HL-60 (cell line): Measurements from ENCODE around the gene GAREM1.

Experiments used
- POLR2AphosphoS5 ChIP-seq: IDR thresholded peaks from 2 replicates; pipeline ENCODE4 v1.6.1; 2012; ENCODE audit warnings: low read depth
- TF ChIP-seq, protein P1 (sequence below): IDR thresholded peaks from one replicate; pipeline ENCODE4 v1.5.1; 2011; ENCODE audit warnings: low read length, control low read depth, inconsistent platforms; ENCODE audit not compliant: insufficient read depth
- TF ChIP-seq, protein P2 (sequence below): IDR thresholded peaks from 2 replicates; pipeline ENCODE4 v1.6.1; 2012; ENCODE audit warnings: low read depth; ENCODE audit not compliant: insufficient replicate concordance

DNA sequence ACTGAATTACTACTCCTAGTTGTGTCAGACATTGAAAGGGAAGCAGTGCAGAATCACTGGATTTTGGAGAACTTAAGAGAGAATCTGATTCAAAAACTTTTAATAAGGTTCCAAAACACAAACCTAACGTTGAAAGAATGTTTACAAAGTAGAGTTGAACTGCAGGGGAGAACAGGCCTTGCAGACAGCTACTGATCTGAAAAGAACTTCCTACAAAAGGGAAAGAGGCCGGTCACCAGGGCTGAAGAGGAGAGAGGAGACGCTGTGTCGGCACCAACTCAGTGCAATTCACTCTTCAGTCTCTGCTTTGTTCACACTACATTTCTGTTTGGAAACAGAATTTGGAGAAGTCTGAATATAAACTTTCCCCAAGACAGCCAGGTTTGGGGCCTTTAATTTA lies 124.0 kb downstream of the GAREM1 start:
- TF ChIP-seq, protein P1, sequence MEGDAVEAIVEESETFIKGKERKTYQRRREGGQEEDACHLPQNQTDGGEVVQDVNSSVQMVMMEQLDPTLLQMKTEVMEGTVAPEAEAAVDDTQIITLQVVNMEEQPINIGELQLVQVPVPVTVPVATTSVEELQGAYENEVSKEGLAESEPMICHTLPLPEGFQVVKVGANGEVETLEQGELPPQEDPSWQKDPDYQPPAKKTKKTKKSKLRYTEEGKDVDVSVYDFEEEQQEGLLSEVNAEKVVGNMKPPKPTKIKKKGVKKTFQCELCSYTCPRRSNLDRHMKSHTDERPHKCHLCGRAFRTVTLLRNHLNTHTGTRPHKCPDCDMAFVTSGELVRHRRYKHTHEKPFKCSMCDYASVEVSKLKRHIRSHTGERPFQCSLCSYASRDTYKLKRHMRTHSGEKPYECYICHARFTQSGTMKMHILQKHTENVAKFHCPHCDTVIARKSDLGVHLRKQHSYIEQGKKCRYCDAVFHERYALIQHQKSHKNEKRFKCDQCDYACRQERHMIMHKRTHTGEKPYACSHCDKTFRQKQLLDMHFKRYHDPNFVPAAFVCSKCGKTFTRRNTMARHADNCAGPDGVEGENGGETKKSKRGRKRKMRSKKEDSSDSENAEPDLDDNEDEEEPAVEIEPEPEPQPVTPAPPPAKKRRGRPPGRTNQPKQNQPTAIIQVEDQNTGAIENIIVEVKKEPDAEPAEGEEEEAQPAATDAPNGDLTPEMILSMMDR, result no peak
- no peak for TF ChIP-seq POLR2AphosphoS5
- TF ChIP-seq, protein P2, sequence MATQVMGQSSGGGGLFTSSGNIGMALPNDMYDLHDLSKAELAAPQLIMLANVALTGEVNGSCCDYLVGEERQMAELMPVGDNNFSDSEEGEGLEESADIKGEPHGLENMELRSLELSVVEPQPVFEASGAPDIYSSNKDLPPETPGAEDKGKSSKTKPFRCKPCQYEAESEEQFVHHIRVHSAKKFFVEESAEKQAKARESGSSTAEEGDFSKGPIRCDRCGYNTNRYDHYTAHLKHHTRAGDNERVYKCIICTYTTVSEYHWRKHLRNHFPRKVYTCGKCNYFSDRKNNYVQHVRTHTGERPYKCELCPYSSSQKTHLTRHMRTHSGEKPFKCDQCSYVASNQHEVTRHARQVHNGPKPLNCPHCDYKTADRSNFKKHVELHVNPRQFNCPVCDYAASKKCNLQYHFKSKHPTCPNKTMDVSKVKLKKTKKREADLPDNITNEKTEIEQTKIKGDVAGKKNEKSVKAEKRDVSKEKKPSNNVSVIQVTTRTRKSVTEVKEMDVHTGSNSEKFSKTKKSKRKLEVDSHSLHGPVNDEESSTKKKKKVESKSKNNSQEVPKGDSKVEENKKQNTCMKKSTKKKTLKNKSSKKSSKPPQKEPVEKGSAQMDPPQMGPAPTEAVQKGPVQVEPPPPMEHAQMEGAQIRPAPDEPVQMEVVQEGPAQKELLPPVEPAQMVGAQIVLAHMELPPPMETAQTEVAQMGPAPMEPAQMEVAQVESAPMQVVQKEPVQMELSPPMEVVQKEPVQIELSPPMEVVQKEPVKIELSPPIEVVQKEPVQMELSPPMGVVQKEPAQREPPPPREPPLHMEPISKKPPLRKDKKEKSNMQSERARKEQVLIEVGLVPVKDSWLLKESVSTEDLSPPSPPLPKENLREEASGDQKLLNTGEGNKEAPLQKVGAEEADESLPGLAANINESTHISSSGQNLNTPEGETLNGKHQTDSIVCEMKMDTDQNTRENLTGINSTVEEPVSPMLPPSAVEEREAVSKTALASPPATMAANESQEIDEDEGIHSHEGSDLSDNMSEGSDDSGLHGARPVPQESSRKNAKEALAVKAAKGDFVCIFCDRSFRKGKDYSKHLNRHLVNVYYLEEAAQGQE, result no peak
